ENCODE results near the gene LRRC46. TPM values are rescaled to one million over a fixed set of nuclear protein-coding genes. Genes with fewer than 3 reads are reported as not detected.

The LRRC46 gene
- total RNA-seq, 1 donor from 2014 or later = 0.70 TPM

DNA sequence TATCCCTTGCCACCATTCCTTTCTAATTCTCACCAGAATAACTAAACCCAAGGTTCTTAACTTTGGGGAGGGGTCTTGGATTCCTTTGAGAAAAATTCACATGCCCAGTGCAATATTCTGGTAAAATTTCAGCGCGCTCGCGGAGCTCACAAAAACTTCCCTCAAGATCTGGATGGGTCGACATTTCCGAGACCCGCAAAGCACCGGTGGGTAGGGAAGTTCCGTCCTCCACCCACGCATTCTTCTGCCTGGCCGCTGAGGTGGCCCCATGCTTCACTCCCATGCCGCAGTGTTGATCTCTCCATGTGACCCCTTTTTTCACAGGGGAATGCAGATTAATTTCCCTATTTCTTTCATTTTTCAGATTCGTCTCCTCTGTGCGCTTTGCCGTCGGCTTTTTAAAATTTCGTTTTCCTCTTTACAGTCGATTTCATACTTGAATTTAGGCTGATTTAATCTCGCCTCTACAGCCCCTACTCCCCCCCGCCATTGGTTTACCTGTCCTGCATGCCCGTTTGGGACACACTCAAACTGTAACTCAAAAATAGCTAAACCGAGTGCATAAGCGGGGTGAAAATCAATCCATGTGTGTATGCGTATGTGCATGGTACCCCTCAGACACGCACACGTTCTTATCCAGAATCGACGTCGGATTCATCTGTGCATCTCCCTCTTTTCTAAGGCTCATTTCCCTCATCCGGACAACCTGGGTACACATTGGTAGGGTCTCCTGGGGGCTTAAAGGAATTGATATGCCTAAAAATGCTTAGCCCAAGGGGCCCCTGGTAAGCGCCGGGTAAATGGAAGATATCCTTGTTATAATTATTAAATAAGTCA lies 20.9 kb downstream of the LRRC46 start:
- Mint-ChIP-seq H3K27me3 (ENCODE audit: insufficient read depth) (peaks cover 84% of the 10 kb centered on the region), H3K4me3 (peak overlapping the region; percentile 55), H3K36me3 (ENCODE audit: low read depth) (no peaks in the 10 kb centered on the region), H3K4me1 (ENCODE audit: low read depth) (peaks cover 29% of the 10 kb centered on the region), H3K9me3 (no peaks in the 10 kb centered on the region), H3K27ac (no peak overlapping the region)
- intact Hi-C loops (cut with micrococcal nuclease) = no loop called here
- no peak for DNase-seq (ENCODE audit: low spot score)

DNA sequence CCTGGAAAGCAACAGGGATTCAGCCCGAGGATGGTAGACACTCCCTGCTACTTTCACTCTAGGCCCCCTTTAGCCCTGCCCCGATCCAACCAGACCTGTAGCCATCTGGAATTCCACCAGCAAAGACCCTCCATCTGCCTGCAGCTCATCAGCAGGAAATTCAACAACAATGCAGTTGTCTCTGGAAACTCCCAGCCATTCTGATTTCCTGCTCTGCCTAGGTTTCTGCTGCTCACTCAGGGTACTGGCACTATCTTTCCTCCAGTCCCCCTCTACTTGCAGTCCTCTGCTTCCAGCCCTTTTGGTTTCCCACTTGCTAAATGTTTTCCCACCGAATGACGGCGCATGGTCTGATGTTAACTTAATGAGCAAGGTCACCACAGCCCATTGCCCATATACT lies 22.1 kb downstream of the LRRC46 start:
- Mint-ChIP-seq H3K27ac (no peak overlapping the region), H3K9me3 (no peaks in the 10 kb centered on the region), H3K4me1 (ENCODE audit: low read depth) (peaks cover 29% of the 10 kb centered on the region), H3K4me3 (no peak overlapping the region), H3K36me3 (ENCODE audit: low read depth) (no peaks in the 10 kb centered on the region), H3K27me3 (ENCODE audit: insufficient read depth) (peaks cover 82% of the 10 kb centered on the region)
- no peak for DNase-seq (ENCODE audit: low spot score)
- intact Hi-C loops (cut with micrococcal nuclease) = no loop called here

DNA sequence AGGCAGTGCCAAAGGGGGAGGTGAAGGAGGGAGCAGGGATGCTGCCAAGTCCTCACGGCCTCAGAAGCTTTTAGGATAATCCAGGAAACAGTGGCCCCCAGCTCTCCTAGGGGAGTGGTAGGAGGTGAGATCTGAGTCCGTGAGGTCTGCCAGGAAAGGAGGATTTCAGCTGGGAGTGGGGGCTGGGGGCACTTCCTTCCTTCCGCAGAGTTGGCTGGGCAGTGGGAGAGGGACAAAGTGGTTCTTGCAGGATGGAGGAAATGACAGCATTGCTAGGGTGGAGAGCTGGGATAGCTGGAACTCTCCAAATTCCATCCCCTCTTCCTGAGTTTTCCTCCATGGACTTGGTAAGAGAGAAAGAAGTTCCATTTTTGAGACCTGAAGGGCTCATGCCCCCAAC lies 24.3 kb downstream of the LRRC46 start:
- intact Hi-C loops (cut with micrococcal nuclease) = no loop called here
- Mint-ChIP-seq H3K27ac (no peak overlapping the region), H3K9me3 (no peaks in the 10 kb centered on the region), H3K4me3 (no peak overlapping the region), H3K4me1 (ENCODE audit: low read depth) (peaks cover 24% of the 10 kb centered on the region), H3K36me3 (ENCODE audit: low read depth) (no peaks in the 10 kb centered on the region), H3K27me3 (ENCODE audit: insufficient read depth) (peaks cover 71% of the 10 kb centered on the region)
- no peak for DNase-seq (ENCODE audit: low spot score)

DNA sequence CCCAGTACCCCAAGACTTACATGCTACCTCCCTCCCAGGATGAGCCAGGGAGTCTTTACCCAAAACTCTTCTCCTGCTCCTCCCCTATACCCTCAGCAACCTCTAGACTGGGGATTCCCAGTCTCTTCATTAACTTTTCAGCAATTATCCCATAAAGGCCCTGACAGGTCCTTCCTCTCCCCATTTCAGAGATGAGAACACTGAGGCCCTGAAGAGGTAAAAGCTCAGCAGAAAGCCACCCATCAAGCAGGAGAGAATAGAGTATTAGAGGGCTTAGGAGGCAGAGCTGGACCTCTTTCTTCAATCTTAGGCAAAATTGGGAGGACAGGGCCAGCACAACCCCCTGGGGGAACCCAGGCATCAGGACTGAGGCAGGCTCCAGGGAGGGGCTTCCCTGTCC lies 25.4 kb downstream of the LRRC46 start:
- intact Hi-C loops (cut with micrococcal nuclease) = no loop called here
- Mint-ChIP-seq H3K27ac (no peak overlapping the region), H3K36me3 (ENCODE audit: low read depth) (no peaks in the 10 kb centered on the region), H3K4me1 (ENCODE audit: low read depth) (peaks cover 22% of the 10 kb centered on the region), H3K4me3 (no peak overlapping the region), H3K9me3 (no peaks in the 10 kb centered on the region), H3K27me3 (ENCODE audit: insufficient read depth) (peaks cover 64% of the 10 kb centered on the region)
- DNase-seq (ENCODE audit: low spot score) = no peak

DNA sequence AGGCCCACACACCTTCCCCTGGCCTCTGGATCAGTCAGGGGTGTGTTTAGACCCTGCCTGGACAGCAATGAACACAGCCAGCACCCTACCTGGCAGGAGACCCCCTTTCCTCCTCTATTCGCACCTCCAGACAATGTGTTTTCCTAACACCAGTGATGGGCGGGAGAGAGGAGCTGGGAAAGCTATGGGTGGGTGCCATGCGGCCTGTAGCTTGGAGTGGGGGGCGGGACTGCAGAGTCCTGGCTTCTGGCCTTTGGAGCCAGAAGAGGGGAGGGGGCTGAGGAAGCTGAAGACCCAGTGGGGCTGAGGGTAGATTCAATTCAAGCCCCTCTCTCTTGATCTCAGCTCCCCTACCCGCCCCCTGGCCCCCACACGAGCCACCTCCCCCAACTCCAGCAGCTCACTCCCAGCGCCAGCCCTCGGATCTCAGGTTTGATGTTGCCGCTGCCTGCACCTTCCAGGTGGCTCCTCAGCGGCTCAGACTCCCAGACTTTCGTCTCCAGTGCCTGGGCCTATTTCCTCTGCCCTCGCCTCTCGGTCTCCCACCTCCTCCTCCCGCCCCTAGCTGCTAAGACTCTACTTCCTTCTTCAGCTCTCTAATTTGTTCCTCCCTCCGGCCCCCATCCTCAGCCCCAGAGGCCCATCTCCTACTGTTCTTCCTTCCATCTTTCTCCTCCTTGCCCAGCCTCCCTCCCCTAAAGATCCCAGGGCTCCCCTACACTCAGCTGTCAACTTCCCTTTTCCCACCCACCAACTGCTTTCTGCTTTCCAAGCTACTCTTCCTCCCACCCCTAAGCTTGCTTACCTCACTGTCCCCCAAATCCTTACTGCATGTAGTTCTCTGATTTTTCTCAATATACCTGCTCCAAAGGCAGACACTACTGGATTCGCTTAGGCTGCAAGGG lies 26.3 kb downstream of the LRRC46 start:
- H3K4me1 Mint-ChIP-seq (ENCODE audit: low read depth) = peaks cover 13% of the 10 kb centered on the region
- no peaks in the 10 kb centered on the region for H3K36me3 Mint-ChIP-seq (ENCODE audit: low read depth)
- no peak overlapping the region for H3K4me3 Mint-ChIP-seq
- no peak overlapping the region for H3K27ac Mint-ChIP-seq
- intact Hi-C loops (cut with micrococcal nuclease) = no loop called here
- no peak for DNase-seq (ENCODE audit: low spot score)
- no peaks in the 10 kb centered on the region for H3K9me3 Mint-ChIP-seq
- H3K27me3 Mint-ChIP-seq (ENCODE audit: insufficient read depth) = peaks cover 54% of the 10 kb centered on the region

DNA sequence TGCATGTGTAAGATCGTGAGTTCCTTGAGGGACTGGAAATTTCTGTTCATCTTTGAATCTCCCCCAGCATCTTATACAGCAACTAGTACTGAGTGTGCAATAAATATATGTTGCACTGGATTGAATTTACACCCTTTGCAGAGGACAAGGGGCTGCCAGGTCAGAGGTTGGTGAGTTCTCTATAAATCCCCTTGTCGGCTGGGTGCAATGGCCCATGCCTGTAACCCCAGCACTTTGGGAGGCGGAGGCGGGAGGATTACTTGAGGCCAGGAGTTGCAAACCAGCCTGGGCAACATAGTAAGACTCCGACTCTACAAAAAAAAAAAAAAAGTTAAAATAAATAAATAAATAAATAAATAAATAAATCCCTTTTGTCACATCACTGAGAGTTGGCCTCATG lies 28.9 kb downstream of the LRRC46 start:
- Mint-ChIP-seq H3K4me1 (ENCODE audit: low read depth) (peaks cover 12% of the 10 kb centered on the region), H3K4me3 (no peak overlapping the region), H3K9me3 (no peaks in the 10 kb centered on the region), H3K27me3 (ENCODE audit: insufficient read depth) (peaks cover 32% of the 10 kb centered on the region), H3K27ac (no peak overlapping the region), H3K36me3 (ENCODE audit: low read depth) (no peaks in the 10 kb centered on the region)
- no peak for DNase-seq (ENCODE audit: low spot score)
- intact Hi-C loops (cut with micrococcal nuclease) = no loop called here

DNA sequence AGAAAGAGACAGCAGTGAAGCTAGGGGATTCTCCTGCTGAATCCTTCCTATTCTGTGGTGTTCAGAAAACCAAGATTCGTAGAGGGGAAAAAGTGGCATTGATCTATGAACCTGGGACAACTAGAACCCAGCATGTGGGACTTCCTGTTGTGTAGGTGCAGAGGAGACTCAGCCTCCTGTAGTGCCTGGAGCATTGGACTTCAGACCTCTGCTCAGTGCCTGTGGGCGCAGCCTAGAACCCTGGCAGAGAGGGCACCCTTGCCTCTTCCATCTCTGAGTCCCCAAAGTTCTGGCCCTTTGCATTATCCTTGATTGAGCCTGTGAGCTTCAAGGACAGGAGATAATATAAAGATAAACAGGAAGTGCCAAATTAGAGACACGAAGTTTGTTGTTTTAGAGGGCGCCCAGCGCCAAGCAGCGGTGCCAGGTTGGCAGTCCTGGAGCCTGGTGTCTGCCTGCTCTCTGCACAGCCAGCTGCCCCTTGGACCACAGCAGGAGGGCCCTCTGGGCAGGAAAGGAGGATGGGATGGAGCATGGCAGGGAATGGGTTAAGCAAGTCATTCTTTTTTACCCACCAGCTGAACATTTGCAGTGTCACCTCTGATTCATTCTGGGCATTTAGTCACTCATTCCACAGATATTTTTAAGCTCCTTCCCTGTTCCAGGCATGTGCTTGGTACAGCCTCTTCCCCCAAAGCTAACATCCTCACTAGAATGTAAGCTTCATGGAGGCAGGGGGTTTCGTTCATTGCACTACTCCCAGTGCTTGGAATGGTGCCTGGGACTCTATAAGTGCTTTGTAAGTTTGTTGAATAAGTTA lies 31.4 kb downstream of the LRRC46 start:
- H3K36me3 Mint-ChIP-seq (ENCODE audit: low read depth) = no peaks in the 10 kb centered on the region
- no peak overlapping the region for H3K27ac Mint-ChIP-seq
- H3K9me3 Mint-ChIP-seq = no peaks in the 10 kb centered on the region
- H3K4me1 Mint-ChIP-seq (ENCODE audit: low read depth) = peaks cover 18% of the 10 kb centered on the region
- peaks cover 18% of the 10 kb centered on the region for H3K27me3 Mint-ChIP-seq (ENCODE audit: insufficient read depth)
- no peak for DNase-seq (ENCODE audit: low spot score)
- intact Hi-C loops (cut with micrococcal nuclease) = no loop called here
- H3K4me3 Mint-ChIP-seq = no peak overlapping the region

DNA sequence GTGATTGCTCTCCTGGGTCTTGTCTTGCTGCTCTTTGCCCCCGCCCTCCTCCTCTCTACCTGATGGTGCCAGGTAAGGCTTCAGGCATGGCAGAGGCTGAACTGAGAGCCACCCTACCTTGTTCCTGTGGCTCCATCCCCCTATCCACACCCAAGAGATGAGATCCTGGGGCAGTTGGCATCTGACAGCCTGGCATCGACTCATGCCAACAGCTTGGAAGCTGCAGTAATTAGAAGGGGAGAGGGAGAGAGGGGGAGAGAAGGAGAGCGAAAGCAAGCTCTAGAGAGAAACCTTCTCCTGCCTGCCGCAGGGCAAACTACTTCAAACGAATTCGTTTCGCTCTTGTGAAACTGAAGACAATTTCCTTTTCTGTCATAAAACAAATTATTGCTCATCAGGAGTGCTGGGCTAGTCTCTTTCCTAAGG lies 33.3 kb downstream of the LRRC46 start:
- Mint-ChIP-seq H3K9me3 (no peaks in the 10 kb centered on the region), H3K27me3 (ENCODE audit: insufficient read depth) (peaks cover 12% of the 10 kb centered on the region), H3K4me1 (ENCODE audit: low read depth) (peaks cover 18% of the 10 kb centered on the region), H3K4me3 (no peak overlapping the region), H3K27ac (no peak overlapping the region), H3K36me3 (ENCODE audit: low read depth) (no peaks in the 10 kb centered on the region)
- intact Hi-C loops (cut with micrococcal nuclease) = loop anchor here (2.0 kb wide), 1 partner anchor 16 kb away; no protein-coding TSS in a partner anchor
- no peak for DNase-seq (ENCODE audit: low spot score)

DNA sequence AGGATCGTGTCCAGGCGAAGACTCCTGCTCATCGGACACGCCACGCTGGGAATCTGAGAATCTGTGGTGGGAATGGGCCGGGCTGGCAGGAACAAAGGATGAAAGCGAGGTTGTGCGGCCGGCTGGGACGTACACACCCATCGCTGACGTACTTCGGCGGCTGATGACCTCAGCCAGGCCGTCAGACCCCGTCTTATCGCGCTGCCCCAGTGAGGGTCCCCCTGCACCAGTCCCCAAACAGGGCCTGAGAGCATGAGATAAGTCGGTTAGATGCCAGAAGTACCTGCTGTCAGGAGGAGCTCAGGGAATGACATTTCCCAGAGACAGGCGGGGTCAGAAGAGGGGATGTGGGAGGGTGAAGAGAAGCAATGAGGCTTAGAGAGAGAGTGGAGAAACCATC lies 35.5 kb downstream of the LRRC46 start:
- Mint-ChIP-seq H3K4me1 (ENCODE audit: low read depth) (peaks cover 18% of the 10 kb centered on the region), H3K27me3 (ENCODE audit: insufficient read depth) (peaks cover 31% of the 10 kb centered on the region), H3K9me3 (no peaks in the 10 kb centered on the region), H3K4me3 (no peak overlapping the region), H3K36me3 (ENCODE audit: low read depth) (no peaks in the 10 kb centered on the region), H3K27ac (no peak overlapping the region)
- intact Hi-C loops (cut with micrococcal nuclease) = no loop called here
- DNase-seq (ENCODE audit: low spot score) = no peak

DNA sequence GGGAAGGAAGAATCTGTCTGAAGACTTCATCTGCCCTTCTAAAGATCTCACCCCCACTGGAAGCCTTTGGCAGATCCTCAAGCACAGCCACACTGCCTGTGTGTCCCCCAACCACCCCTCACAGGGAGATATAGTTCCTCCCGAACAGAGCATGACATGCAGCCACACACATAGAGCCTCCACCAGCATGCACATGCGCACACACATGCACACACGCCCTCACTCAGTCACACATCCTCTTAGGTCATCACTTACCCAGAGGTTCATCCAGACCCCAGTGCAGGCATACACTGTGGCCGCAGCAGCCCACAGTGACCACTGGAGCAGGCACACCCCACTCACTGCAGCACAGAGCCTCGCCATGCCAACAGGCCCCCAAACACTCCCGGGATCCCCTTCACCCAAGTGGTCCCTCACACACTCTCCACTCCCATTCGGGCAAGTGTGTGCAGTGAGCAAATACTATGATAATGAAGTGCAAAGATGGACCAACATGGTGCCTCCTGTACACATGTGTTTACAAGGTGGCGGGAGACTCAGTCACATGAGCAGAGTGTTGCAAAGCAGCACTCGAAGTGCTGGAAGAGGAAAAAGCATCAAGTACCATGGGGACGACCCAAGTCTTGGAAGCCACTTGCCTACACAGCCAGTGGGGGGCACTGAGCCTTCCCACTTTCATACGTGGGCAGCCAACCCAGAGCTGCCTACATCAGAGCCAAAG lies 36.5 kb downstream of the LRRC46 start:
- no peaks in the 10 kb centered on the region for H3K36me3 Mint-ChIP-seq (ENCODE audit: low read depth)

DNA sequence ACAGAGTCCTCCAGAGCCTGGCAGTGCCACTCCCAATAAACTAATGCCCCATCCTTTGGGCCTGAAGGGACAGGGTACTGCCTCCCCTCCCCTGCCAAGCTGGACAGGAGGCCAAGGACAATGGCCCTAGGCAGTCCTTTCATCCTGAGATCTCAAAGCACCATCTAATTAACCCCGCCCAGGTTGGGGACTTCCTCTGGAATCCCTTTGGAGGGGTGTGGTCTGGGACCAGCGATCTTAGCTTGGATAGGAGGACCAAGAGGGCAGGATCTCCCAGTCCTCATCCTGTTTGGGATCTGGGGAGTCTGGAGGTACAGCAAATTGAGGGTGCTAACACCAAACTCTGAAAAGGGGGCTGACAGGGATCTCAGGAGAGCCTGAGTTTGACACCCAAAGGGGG lies 37.6 kb downstream of the LRRC46 start:
- no peak for DNase-seq (ENCODE audit: low spot score)
- H3K4me3 Mint-ChIP-seq = no peak overlapping the region
- peaks cover 18% of the 10 kb centered on the region for H3K4me1 Mint-ChIP-seq (ENCODE audit: low read depth)
- H3K27ac Mint-ChIP-seq = no peak overlapping the region
- H3K27me3 Mint-ChIP-seq (ENCODE audit: insufficient read depth) = peaks cover 44% of the 10 kb centered on the region
- H3K9me3 Mint-ChIP-seq = no peaks in the 10 kb centered on the region
- no peaks in the 10 kb centered on the region for H3K36me3 Mint-ChIP-seq (ENCODE audit: low read depth)
- intact Hi-C loops (cut with micrococcal nuclease) = no loop called here

More for the DNA sequence above, 36.5 kb downstream of the LRRC46 start:
- no peak overlapping the region for H3K27ac Mint-ChIP-seq
- DNase-seq (ENCODE audit: low spot score) = no peak
- peaks cover 18% of the 10 kb centered on the region for H3K4me1 Mint-ChIP-seq (ENCODE audit: low read depth)
- peaks cover 38% of the 10 kb centered on the region for H3K27me3 Mint-ChIP-seq (ENCODE audit: insufficient read depth)
- no peaks in the 10 kb centered on the region for H3K9me3 Mint-ChIP-seq
- no peak overlapping the region for H3K4me3 Mint-ChIP-seq
- intact Hi-C loops (cut with micrococcal nuclease) = no loop called here

DNA sequence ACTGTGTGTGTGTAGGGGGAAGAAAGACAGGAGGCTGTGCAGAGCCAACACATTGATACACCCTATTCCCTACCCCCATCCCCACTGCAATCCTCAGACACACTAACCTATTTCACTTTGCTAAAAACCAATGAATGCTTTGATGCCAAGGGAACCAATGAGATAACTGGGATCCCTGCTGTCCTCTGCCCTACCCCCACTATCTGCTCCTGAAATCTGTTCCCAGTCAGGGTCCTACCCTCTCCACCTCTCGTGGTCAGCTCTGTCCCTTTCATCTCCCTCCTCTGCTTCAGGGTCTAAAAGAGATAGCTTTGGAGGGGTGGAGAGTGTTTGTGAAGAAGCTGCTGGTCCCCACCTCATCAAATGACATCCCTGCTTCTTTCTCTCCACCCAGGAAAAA lies 38.6 kb downstream of the LRRC46 start:
- no peak overlapping the region for H3K4me3 Mint-ChIP-seq
- H3K9me3 Mint-ChIP-seq = no peaks in the 10 kb centered on the region
- no peaks in the 10 kb centered on the region for H3K36me3 Mint-ChIP-seq (ENCODE audit: low read depth)
- no peak for DNase-seq (ENCODE audit: low spot score)
- H3K4me1 Mint-ChIP-seq (ENCODE audit: low read depth) = peaks cover 8% of the 10 kb centered on the region
- intact Hi-C loops (cut with micrococcal nuclease) = no loop called here
- no peak overlapping the region for H3K27ac Mint-ChIP-seq
- peaks cover 48% of the 10 kb centered on the region for H3K27me3 Mint-ChIP-seq (ENCODE audit: insufficient read depth)

Measured in activated T-helper 1 cell treated with anti-CD3 and anti-CD28 coated beads, Interleukin-12 subunit alpha, Interleukin-12 subunit beta, Interleukin-2, Interleukin-4 antibody, amounts not matched to agents 30 ng/mL and 10 ng/mL and 1 ng/mL, durations not matched to agents 14 hours and 24 hours and 36 hours (primary cell).